CD4-positive, alpha-beta T cell treated with Interferon alpha-2 for 1 hour (primary cell): ENCODE results near the gene ZBTB6.
"Not testable (repeated sequence)": the region's sequence is repeated elsewhere in the genome, so short reads cannot be mapped to it uniquely, and the experiment has no call there.

Experiments used
- DNase-seq, 2 donors: peaks; one replicate each; pipeline ENCODE4 v3.0.0-alpha.2; 2020 to 2022

ZBTB6 gene

GRCh38 chr9:122923947-122924346 lies 10.8 kb upstream of the ZBTB6 start:
- no peak for DNase-seq

GRCh38 chr9:122922713-122923112 lies 9.6 kb upstream of the ZBTB6 start:
- no peak for DNase-seq

- DNase-seq: no peak
Observed at GRCh38 chr9:122918310-122918709, 5.2 kb upstream of the ZBTB6 start.

GRCh38 chr9:122912671-122912963 lies 506 bp downstream of the ZBTB6 start:
- no peak for DNase-seq

GRCh38 chr9:122906122-122906521 lies 7.0 kb downstream of the ZBTB6 start:
- not testable (repeated sequence) for DNase-seq

GRCh38 chr9:122904823-122905710 lies 8.1 kb downstream of the ZBTB6 start, which contains the start of gene RC3H2:
RC3H2 (minus strand) TSS chr9:122905359; CDS start chr9:122897509, 7,850 bp downstream.
- DNase-seq: peak; percentile 99

GRCh38 chr9:122904466-122904822 lies 8.7 kb downstream of the ZBTB6 start:
- DNase-seq: peak in 1 of 2 donors; percentile 37

GRCh38 chr9:122900791-122901190 lies 12.3 kb downstream of the ZBTB6 start:
- peak in 1 of 2 donors; percentile 48 for DNase-seq

GRCh38 chr9:122897969-122898368 lies 15.2 kb downstream of the ZBTB6 start:
- DNase-seq: no peak

GRCh38 chr9:122888480-122888879 lies 24.6 kb downstream of the ZBTB6 start:
- no peak for DNase-seq

GRCh38 chr9:122883125-122883524 lies 30.0 kb downstream of the ZBTB6 start:
- no peak for DNase-seq

GRCh38 chr9:122879443-122879842 lies 33.7 kb downstream of the ZBTB6 start:
- DNase-seq: no peak

GRCh38 chr9:122875523-122875922 lies 37.6 kb downstream of the ZBTB6 start:
- no peak for DNase-seq

- not testable (repeated sequence) for DNase-seq
Observed at GRCh38 chr9:122867276-122867675, 45.8 kb downstream of the ZBTB6 start.

GRCh38 chr9:122866079-122866478 lies 47.0 kb downstream of the ZBTB6 start:
- DNase-seq: no peak

GRCh38 chr9:122865300-122865699 lies 47.8 kb downstream of the ZBTB6 start:
- no peak for DNase-seq

- no peak for DNase-seq
Observed at GRCh38 chr9:122863407-122863806, 49.7 kb downstream of the ZBTB6 start.

GRCh38 chr9:122860319-122861142 lies 52.6 kb downstream of the ZBTB6 start:
- DNase-seq: no peak
